K562 (cell line): ENCODE measurements around the gene SCYL2. TPM values are rescaled to one million over a fixed set of nuclear protein-coding genes. Genes with fewer than 3 reads are reported as not detected.
A peak's percentile ranks its signal among the peaks of the same experiment; 100 is the strongest.

Experiments
- BHLHE40 ChIP-seq: IDR thresholded peaks from 2 replicates; pipeline ENCODE4 v1.6.1; 2011; ENCODE audit warnings: low read length, improper control_type of control experiment
- CBX5 ChIP-seq: IDR thresholded peaks from 2 replicates; pipeline ENCODE4 v1.6.1; 2014; ENCODE audit warnings: low read depth, borderline replicate concordance
- GABPA ChIP-seq: fragments of 200-800 bp; sonication (Bioruptor generic); conservative IDR thresholded peaks from 2 replicates; pipeline ENCODE4 v1.6.1; 2016; ENCODE audit warnings: low read depth, missing genetic modification characterization, missing compliant biosample characterization
- MED1 ChIP-seq: sonication (generic); formaldehyde crosslinking; IDR thresholded peaks from 2 replicates; pipeline ENCODE4 v1.8.1; 2023; ENCODE audit warnings: missing genetic modification reagents, borderline replicate concordance
- MTF1 ChIP-seq: fragments of 250-450 bp; sonication (Bioruptor Pico); IDR thresholded peaks from 2 replicates; pipeline ENCODE4 v1.9.0; 2021; ENCODE audit warnings: moderate library complexity, mild to moderate bottlenecking, inconsistent platforms, borderline replicate concordance
- MYC ChIP-seq, 2 experiments: fragments of 250-450 bp in 1 of 2; sonication (Bioruptor Pico) in 1 of 2; IDR thresholded peaks; 2 replicates each; pipeline versions ENCODE4 v1.5.1 to v1.6.1; 2012 to 2021; ENCODE audit warnings: low read depth in 2 of 2, borderline replicate concordance in 1 of 2, improper control_type of control experiment in 1 of 2, low read length in 1 of 2, mild to moderate bottlenecking in 1 of 2, moderate library complexity in 1 of 2
- NCOA2 ChIP-seq, 2 experiments: fragments of 450-650 bp; IDR thresholded peaks; 2 replicates each; pipeline ENCODE4 v1.6.1; 2018; ENCODE audit warnings: mild to moderate bottlenecking in 2 of 2, moderate library complexity in 1 of 2; ENCODE audit not compliant: partially characterized antibody in 2 of 2
- RFX1 ChIP-seq: fragments of 450-650 bp; IDR thresholded peaks from 2 replicates; pipeline ENCODE4 v1.6.1; 2016; ENCODE audit warnings: mild to moderate bottlenecking, moderate library complexity
- SREBF1 ChIP-seq: fragments of 150-350 bp; IDR thresholded peaks from 2 replicates; pipeline ENCODE4 v1.6.1; 2014; ENCODE audit warnings: antibody characterized with exemption, low read depth, low read length, borderline replicate concordance
- TBL1XR1 ChIP-seq, 2 experiments: IDR thresholded peaks; 2 replicates each; pipeline ENCODE4 v1.6.1; 2012; ENCODE audit warnings: improper control_type of control experiment in 2 of 2, low read length in 2 of 2, mild to moderate bottlenecking in 1 of 2
- TBP ChIP-seq: optimal IDR thresholded peaks from 2 replicates; pipeline ENCODE3; 2011; ENCODE audit warnings: low read depth, low read length, improper control_type of control experiment
- ZFP36 ChIP-seq: fragments of 150-350 bp; IDR thresholded peaks from 2 replicates; pipeline ENCODE4 v1.6.1; 2018; ENCODE audit warnings: low read length, low read depth; ENCODE audit not compliant: partially characterized antibody
- ZNF24 ChIP-seq: fragments of 450-650 bp; IDR thresholded peaks from 2 replicates; pipeline ENCODE4 v1.6.1; 2016
- ZNF318 ChIP-seq, 2 experiments: fragments of 450-650 bp; IDR thresholded peaks; 2 replicates each; pipeline ENCODE4 v1.6.1; 2016; ENCODE audit warnings: mild to moderate bottlenecking in 2 of 2, borderline replicate concordance in 1 of 2, low read depth in 1 of 2, moderate library complexity in 1 of 2
- ZNF766 ChIP-seq: fragments of 200-800 bp; sonication (Bioruptor generic); conservative IDR thresholded peaks from 2 replicates; pipeline ENCODE4 v1.6.1; 2016; ENCODE audit warnings: missing genetic modification characterization, missing compliant biosample characterization
- polyA plus RNA-seq, 8 experiments: library from polyadenylated mRNA; depleted of rRNA in 4 of 8; stranded (reverse) in 5 of 8; unstranded in 3 of 8; fragments of >200 nt; fragmentation: Nextera tagmentation in 2 of 8; fragmentation: Illumina TruSeq in 1 of 8; extraction: Ambion mirVana in 2 of 8; extraction: Trizol in 1 of 8; gene quantifications; 2 replicates each; pipeline versions ENCODE4 v1.2.1 to v1.2.3, GENCODE V29; 2011 to 2014; ENCODE audit warnings: inconsistent platforms in 1 of 8, missing spikeins in 1 of 8
- total RNA-seq, 7 experiments: library from RNA; depleted of rRNA in 6 of 7; stranded (reverse); fragments of >200 nt in 6 of 7; fragmentation: Illumina TruSeq in 2 of 7; extraction: Trizol in 2 of 7; gene quantifications; 2 replicates each; pipeline versions ENCODE4 v1.2.1 to v1.2.3, GENCODE V29; 2011 to 2021; ENCODE audit warnings: low replicate concordance in 1 of 7
- TF ChIP-seq, protein P1 (sequence below): fragments of 200-400 bp; formaldehyde crosslinking; IDR thresholded peaks from 2 replicates; pipeline ENCODE4 v1.6.1; 2017; ENCODE audit warnings: mild to moderate bottlenecking, low read depth, low read length, moderate library complexity

The SCYL2 gene
- total and polyA plus RNA-seq, 9 of the 15 experiments (the other 6 are each of a cell fraction or from before 2014, with no cell fraction given): 9.9 to 49.0 (median 32.9) TPM

DNA sequence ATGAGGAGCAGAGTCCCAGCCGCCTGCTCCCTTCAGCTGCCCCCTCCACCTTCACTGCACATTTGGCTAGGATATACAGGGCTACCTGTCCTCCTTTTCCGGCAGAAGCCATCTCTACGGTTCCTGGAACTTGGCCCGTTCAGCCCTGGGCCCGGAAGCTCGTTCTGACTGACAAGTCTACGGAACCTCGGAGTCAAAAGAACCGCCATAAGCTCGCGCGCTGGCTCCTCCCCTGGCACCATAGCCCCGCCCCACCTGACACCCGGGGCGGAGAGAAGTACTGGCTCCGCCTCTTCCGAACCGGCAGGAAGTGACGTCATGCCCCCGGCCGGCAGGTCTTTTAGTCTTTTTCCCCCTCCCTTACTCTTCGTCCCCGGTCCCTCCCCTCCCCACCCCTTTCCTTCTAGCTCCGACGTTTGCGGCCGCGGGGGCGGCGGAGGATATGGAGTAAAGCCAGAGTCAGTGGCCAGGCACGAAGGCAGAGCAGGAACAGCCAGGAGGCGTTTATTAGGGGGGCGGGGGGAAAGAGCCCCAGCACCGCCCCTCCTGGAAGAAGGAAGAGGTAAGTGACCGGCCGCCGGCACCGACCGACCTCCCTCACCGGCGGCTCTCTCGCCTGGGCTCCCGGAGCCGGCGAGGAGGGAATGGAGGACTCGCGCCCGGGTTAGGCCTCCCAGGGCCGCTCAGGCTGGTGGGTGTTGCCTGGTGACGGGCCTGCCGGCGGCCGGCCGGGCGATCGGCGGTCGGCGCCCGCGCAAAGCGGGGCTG is at the start of gene SCYL2, which contains the start of gene DEPDC4 (continued):
- TF ChIP-seq ZNF318 (IDR thresholded peaks at IDR 0.05; ENCODE audit: borderline replicate concordance in 1 of 2, low read depth in 1 of 2): no peak
- TF ChIP-seq BHLHE40: no peak
- TF ChIP-seq ZNF24: no peak
- no peak for TF ChIP-seq NCOA2 (IDR thresholded peaks at IDR 0.05; ENCODE audit: partially characterized antibody in 2 of 2)
- no peak for TF ChIP-seq MED1 (CRISPR knock-in tag)
- no peak for TF ChIP-seq MTF1 (CRISPR knock-in tag)
- no peak for TF ChIP-seq CBX5
- TF ChIP-seq ZFP36: no peak
- peak; percentile 53; the same call in 1 of the 2 replicates for TF ChIP-seq ZNF766
- peak; percentile 56 for TF ChIP-seq TBP
- TF ChIP-seq TBL1XR1 (IDR thresholded peaks at IDR 0.05; ENCODE audit: low read length in 2 of 2): no peak
- TF ChIP-seq GABPA (tag): peak; percentile 94
- TF ChIP-seq RFX1: peak; percentile 41; the same call in 1 of the 2 replicates
- TF ChIP-seq, protein P1, sequence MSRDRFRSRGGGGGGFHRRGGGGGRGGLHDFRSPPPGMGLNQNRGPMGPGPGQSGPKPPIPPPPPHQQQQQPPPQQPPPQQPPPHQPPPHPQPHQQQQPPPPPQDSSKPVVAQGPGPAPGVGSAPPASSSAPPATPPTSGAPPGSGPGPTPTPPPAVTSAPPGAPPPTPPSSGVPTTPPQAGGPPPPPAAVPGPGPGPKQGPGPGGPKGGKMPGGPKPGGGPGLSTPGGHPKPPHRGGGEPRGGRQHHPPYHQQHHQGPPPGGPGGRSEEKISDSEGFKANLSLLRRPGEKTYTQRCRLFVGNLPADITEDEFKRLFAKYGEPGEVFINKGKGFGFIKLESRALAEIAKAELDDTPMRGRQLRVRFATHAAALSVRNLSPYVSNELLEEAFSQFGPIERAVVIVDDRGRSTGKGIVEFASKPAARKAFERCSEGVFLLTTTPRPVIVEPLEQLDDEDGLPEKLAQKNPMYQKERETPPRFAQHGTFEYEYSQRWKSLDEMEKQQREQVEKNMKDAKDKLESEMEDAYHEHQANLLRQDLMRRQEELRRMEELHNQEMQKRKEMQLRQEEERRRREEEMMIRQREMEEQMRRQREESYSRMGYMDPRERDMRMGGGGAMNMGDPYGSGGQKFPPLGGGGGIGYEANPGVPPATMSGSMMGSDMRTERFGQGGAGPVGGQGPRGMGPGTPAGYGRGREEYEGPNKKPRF: no peak
- peak; percentile 24 for TF ChIP-seq MYC (IDR thresholded peaks at IDR 0.05; ENCODE audit: low read depth, low read length)
- no peak for TF ChIP-seq MYC (CRISPR knock-in tag; IDR thresholded peaks at IDR 0.05; ENCODE audit: borderline replicate concordance, low read depth)
- TF ChIP-seq SREBF1: no peak
